Fibroblast of mammary gland (primary cell): ENCODE measurements around the gene PIK3R1.

ENCODE experiments used
- DNase-seq: peaks from one replicate; pipeline ENCODE4 v3.0.0-alpha.2; 2010; ENCODE audit warnings: low read depth
- H3K4me3 ChIP-seq: 2 replicates; pipeline ENCODE4 v1.5.1; 2011; ENCODE audit warnings: low read depth, mild to moderate bottlenecking, low read length, moderate library complexity; ENCODE audit not compliant: control insufficient read depth
- TF ChIP-seq, protein P1 (sequence below): conservative IDR thresholded peaks from 2 replicates; pipeline ENCODE4 v1.5.1; 2011; ENCODE audit warnings: low read depth, low read length, inconsistent platforms; ENCODE audit not compliant: control insufficient read depth, insufficient read depth

PIK3R1 gene

DNA sequence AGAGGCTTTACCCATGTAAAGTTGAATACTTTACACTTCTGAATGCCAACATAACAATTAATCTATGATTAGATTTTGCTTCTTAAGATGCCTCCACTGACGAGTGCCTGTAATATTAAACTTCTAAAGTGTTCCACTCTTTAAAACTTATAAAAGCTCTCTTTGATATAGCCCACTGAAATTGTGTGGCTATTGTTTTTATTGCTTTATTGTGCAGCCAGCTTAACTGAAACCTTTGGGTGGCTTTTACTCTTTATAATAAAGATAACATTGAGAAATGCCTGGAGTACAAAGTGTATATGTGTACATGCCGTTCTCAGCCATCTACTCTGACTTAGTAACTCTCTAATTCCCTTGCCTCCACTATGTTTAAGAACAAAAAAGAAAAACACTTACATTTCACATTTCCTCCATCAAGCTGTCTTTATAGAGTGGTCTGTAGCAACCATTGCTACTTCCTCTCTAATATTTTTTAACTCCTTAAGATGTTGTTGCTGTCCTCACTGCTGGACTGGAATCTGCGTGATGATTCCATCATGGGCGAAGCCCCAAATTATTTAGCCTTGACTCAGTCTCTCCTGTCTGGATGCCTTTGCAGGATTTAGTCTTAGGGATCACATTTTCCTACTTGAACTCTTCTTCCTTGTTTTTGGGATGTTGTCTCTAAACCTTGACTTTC, 9.1 kb downstream of the PIK3R1 start:
- DNase-seq, result peak; percentile 80
- H3K4me3 ChIP-seq, result no peak overlapping the region
- TF ChIP-seq, protein P1, sequence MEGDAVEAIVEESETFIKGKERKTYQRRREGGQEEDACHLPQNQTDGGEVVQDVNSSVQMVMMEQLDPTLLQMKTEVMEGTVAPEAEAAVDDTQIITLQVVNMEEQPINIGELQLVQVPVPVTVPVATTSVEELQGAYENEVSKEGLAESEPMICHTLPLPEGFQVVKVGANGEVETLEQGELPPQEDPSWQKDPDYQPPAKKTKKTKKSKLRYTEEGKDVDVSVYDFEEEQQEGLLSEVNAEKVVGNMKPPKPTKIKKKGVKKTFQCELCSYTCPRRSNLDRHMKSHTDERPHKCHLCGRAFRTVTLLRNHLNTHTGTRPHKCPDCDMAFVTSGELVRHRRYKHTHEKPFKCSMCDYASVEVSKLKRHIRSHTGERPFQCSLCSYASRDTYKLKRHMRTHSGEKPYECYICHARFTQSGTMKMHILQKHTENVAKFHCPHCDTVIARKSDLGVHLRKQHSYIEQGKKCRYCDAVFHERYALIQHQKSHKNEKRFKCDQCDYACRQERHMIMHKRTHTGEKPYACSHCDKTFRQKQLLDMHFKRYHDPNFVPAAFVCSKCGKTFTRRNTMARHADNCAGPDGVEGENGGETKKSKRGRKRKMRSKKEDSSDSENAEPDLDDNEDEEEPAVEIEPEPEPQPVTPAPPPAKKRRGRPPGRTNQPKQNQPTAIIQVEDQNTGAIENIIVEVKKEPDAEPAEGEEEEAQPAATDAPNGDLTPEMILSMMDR, result no peak

DNA sequence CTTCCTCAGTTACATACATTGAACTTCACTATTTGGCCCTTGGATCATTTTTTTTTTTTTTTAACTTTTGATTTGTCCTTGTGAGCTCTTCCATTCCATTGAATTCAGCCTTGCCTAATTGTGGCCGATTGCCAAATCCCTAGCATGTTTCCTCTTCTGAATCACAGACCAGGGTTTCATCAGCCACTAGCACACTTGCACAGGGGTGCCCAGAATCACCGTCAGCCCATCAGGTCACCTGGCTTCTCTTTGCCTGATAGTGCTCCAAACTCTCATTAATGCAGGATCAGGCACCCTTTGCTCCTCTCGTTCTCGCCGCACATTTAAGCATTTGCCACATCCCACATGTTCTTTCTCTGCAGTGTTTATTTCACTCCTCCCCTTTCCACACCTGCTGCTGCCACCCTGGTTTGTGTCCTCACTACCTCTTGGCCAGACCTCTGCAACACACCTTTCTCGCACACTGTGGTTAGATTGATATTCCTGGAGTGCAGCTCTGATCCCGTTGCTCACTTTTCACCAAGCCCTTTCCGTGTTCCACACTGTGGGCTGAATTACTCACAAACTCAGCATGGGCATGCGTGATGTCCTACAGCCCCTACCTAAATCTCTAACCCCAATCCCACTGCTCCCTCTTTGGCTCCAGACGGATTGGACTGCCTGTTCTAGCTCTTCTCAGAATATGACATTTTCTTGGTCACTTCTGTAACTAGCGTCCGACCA, 9.8 kb downstream of the PIK3R1 start:
- TF ChIP-seq, protein P1, result no peak
- DNase-seq, result peak; percentile 92
- no peak overlapping the region for H3K4me3 ChIP-seq

GRCh38 chr5:68225911-68226545, 10.5 kb downstream of the PIK3R1 start:
- DNase-seq, result no peak
- no peak overlapping the region for H3K4me3 ChIP-seq
- TF ChIP-seq, protein P1, result no peak

DNA sequence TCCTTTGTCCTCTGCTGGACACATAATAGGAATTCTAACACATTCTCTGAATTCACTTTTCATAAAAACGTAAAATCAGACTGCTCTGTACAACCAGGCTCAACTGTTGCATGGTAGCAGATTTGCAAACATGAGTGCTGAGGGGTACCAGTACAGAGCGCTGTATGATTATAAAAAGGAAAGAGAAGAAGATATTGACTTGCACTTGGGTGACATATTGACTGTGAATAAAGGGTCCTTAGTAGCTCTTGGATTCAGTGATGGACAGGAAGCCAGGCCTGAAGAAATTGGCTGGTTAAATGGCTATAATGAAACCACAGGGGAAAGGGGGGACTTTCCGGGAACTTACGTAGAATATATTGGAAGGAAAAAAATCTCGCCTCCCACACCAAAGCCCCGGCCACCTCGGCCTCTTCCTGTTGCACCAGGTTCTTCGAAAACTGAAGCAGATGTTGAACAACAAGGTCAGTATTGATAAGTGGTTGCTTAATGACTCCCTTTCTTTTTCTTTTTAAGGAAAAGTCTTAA, 11.1 kb downstream of the PIK3R1 start:
- no peak overlapping the region for H3K4me3 ChIP-seq
- TF ChIP-seq, protein P1, result no peak
- no peak for DNase-seq

- TF ChIP-seq, protein P1, result no peak
- no peak for DNase-seq
- no peak overlapping the region for H3K4me3 ChIP-seq
Measured at GRCh38 chr5:68227532-68228160, 12.1 kb downstream of the PIK3R1 start.

DNA sequence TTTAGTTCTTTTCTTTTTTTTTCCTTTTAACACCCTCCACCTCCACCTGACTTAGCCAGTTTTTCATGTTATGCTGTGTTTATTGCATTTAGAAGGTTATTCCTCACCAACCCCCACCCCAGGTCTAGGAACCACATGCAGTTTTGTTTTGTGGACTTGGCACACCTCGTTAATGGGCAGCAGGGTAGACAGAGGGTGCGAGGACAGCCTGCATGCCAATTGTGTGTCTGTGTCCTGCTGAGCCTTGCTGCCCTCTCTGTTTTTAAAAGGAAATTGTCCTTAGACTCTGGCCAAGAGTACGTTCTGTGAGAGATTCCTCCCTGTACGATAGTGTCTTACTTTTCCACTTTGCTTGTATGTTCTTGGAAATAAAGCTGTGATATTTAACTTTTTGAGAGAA, 13.9 kb downstream of the PIK3R1 start:
- no peak for DNase-seq
- TF ChIP-seq, protein P1, result no peak
- H3K4me3 ChIP-seq, result no peak overlapping the region
